K562 (cell line): ENCODE results near the gene DEGS1.

Experiments used
- CTCF ChIP-seq, 3 experiments: IDR thresholded peaks in 2 of 3; conservative IDR thresholded peaks in 1 of 3; 2 replicates each; pipeline ENCODE4 v1.5.1; 2011 to 2012; ENCODE audit warnings: low read length in 3 of 3, mild to moderate bottlenecking in 3 of 3, control low read depth in 2 of 3, improper control_type of control experiment in 1 of 3, inconsistent platforms in 1 of 3, low read depth in 1 of 3, mixed read lengths in 1 of 3, moderate library complexity in 1 of 3; ENCODE audit not compliant: insufficient read depth in 2 of 3
- CUX1 ChIP-seq: fragments of 200-800 bp; sonication (Bioruptor generic); IDR thresholded peaks from 2 replicates; pipeline ENCODE4 v1.6.1; 2016; ENCODE audit warnings: missing genetic modification characterization, missing compliant biosample characterization
- GATA2 ChIP-seq: sonication (generic); formaldehyde crosslinking; IDR thresholded peaks from 2 replicates; pipeline ENCODE4 v1.4.0; 2020; ENCODE audit warnings: mild to moderate bottlenecking, missing genetic modification reagents
- MLLT1 ChIP-seq, 2 experiments: fragments of 450-650 bp; IDR thresholded peaks; 2 replicates each; pipeline ENCODE4 v1.6.1; 2016
- NCOA1 ChIP-seq: fragments of 450-650 bp; IDR thresholded peaks from 2 replicates; pipeline ENCODE4 v1.6.1; 2016; ENCODE audit warnings: low read depth
- TEAD4 ChIP-seq, 2 experiments: sonication (generic) in 1 of 2; formaldehyde crosslinking in 1 of 2; IDR thresholded peaks; 2 replicates each; pipeline versions ENCODE4 v1.6.1 to v1.8.0; 2012 to 2022; ENCODE audit warnings: borderline replicate concordance in 1 of 2, inconsistent platforms in 1 of 2, low read length in 1 of 2, mild to moderate bottlenecking in 1 of 2, missing genetic modification reagents in 1 of 2
- ZBTB26 ChIP-seq: fragments of 450-650 bp; formaldehyde crosslinking; IDR thresholded peaks from 2 replicates; pipeline ENCODE4 v1.4.0; 2022; ENCODE audit warnings: missing genetic modification characterization
- ZNF699 ChIP-seq: fragments of 250-450 bp; sonication (Bioruptor Pico); IDR thresholded peaks from 2 replicates; pipeline ENCODE4 v1.8.0; 2021; ENCODE audit warnings: mild to moderate bottlenecking, moderate library complexity; ENCODE audit not compliant: insufficient replicate concordance

GRCh38 chr1:224196813-224197600 is 14.0 kb downstream of the DEGS1 start:
- TF ChIP-seq CUX1 (CRISPR knock-in tag): no peak
- no peak for TF ChIP-seq TEAD4 (IDR thresholded peaks at IDR 0.05; ENCODE audit: low read length)
- TF ChIP-seq TEAD4 (CRISPR knock-in tag; IDR thresholded peaks at IDR 0.05; ENCODE audit: borderline replicate concordance): no peak
- no peak for TF ChIP-seq CTCF (IDR thresholded peaks at IDR 0.05 in 2 of 3, conservative IDR thresholded peaks at IDR 0.05 in 1 of 3; ENCODE audit: insufficient read depth in 2 of 3, low read depth in 1 of 3, low read length in 3 of 3)
- no peak for TF ChIP-seq ZNF699 (CRISPR knock-in tag)
- no peak for TF ChIP-seq ZBTB26 (CRISPR knock-in tag)
- TF ChIP-seq NCOA1: no peak
- TF ChIP-seq GATA2 (CRISPR knock-in tag): no peak
- TF ChIP-seq MLLT1 (IDR thresholded peaks at IDR 0.05): no peak
